Left renal pelvis (tissue), 4 donors: Measurements from ENCODE around the gene COL4A1. TPM values are rescaled to one million over a fixed set of nuclear protein-coding genes. Genes with fewer than 3 reads are reported as not detected.

Experiments
- DNase-seq, 4 donors: peaks; one replicate each; pipeline ENCODE4 v3.0.0-alpha.2; 2013; ENCODE audit warnings: low read depth in 4 of 4, low spot score in 3 of 4
- polyA plus RNA-seq, 4 donors: library from polyadenylated mRNA; unstranded; fragments of 120-200 nt; gene quantifications; one replicate each; pipeline ENCODE4 v1.2.1, GENCODE V29; 2013; ENCODE audit not compliant: insufficient read length in 4 of 4

The COL4A1 gene
- 100 to 1,000 TPM; 420 to 713 (median 538) TPM for polyA plus RNA-seq

GRCh38 chr13:110306960-110307766, at the start of gene COL4A1, which contains the start of gene COL4A2:
Gene COL4A1, minus strand, starts transcription at chr13:110307157. Its CDS starts 130 bp downstream, at chr13:110307027.
Gene COL4A2, plus strand, starts transcription at chr13:110307284. Its CDS starts 620 bp downstream, at chr13:110307904.
- no peak for DNase-seq

- no peak for DNase-seq
Observed at GRCh38 chr13:110356362-110356761, 49.4 kb upstream of the COL4A1 start.

GRCh38 chr13:110354715-110355473, 47.9 kb upstream of the COL4A1 start:
- DNase-seq, result no peak

- no peak for DNase-seq
Observed at GRCh38 chr13:110354123-110354627, 47.2 kb upstream of the COL4A1 start.

GRCh38 chr13:110353339-110353977, 46.5 kb upstream of the COL4A1 start:
- no peak for DNase-seq

GRCh38 chr13:110352735-110353134, 45.8 kb upstream of the COL4A1 start:
- no peak for DNase-seq

GRCh38 chr13:110351636-110352420, 44.9 kb upstream of the COL4A1 start:
- no peak for DNase-seq

- DNase-seq, result no peak
Observed at GRCh38 chr13:110350509-110350908, 43.6 kb upstream of the COL4A1 start.

- DNase-seq, result no peak
Observed at GRCh38 chr13:110350049-110350448, 43.1 kb upstream of the COL4A1 start.

- no peak for DNase-seq
Observed at GRCh38 chr13:110349239-110349638, 42.3 kb upstream of the COL4A1 start.

- no peak for DNase-seq
Observed at GRCh38 chr13:110348309-110349105, 41.5 kb upstream of the COL4A1 start.

- DNase-seq, result no peak
Observed at GRCh38 chr13:110347535-110348308, 40.8 kb upstream of the COL4A1 start.

- DNase-seq, result no peak
Observed at GRCh38 chr13:110347088-110347487, 40.1 kb upstream of the COL4A1 start.

GRCh38 chr13:110346661-110347067, 39.7 kb upstream of the COL4A1 start:
- no peak for DNase-seq

GRCh38 chr13:110345701-110346100, 38.7 kb upstream of the COL4A1 start:
- DNase-seq, result no peak

- DNase-seq, result no peak
Observed at GRCh38 chr13:110345266-110345665, 38.3 kb upstream of the COL4A1 start.

GRCh38 chr13:110344320-110344719, 37.4 kb upstream of the COL4A1 start:
- DNase-seq, result no peak

- DNase-seq, result no peak
Observed at GRCh38 chr13:110343241-110343865, 36.4 kb upstream of the COL4A1 start.
